Activated CD4-positive, CD25-positive, alpha-beta regulatory T cell treated with anti-CD3 and anti-CD28 coated beads, Interleukin-2, amount 50 U/mL, for 16 hours (primary cell): ENCODE data around the gene KIAA1958.

ENCODE experiments used
- DNase-seq: peaks from one replicate; pipeline ENCODE4 v3.0.0-alpha.2; 2020; ENCODE audit warnings: low read depth, low spot score

The KIAA1958 gene, protein sequence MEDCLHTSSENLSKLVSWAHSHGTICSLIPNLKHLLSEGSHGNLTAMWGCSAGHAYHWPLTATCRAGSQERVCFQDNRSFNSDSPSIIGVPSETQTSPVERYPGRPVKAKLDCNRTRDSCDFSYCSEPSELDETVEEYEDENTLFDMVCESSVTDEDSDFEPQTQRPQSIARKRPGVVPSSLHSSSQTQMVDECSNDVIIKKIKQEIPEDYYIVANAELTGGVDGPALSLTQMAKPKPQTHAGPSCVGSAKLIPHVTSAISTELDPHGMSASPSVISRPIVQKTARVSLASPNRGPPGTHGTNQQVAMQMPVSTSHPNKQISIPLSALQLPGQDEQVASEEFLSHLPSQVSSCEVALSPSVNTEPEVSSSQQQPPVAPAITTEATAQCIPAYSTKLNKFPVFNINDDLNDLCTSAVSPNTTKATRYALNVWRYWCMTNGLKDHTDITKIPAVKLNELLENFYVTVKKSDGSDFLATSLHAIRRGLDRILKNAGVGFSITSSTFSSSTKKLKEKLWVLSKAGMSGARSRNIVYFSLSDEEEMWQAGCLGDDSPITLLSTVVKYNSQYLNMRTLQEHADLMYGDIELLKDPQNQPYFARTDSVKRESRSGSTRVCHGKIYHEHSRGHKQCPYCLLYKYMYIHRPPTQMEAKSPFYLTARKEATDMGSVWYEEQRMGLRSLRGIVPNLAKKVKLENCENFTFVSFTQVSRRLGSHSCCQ

DNA sequence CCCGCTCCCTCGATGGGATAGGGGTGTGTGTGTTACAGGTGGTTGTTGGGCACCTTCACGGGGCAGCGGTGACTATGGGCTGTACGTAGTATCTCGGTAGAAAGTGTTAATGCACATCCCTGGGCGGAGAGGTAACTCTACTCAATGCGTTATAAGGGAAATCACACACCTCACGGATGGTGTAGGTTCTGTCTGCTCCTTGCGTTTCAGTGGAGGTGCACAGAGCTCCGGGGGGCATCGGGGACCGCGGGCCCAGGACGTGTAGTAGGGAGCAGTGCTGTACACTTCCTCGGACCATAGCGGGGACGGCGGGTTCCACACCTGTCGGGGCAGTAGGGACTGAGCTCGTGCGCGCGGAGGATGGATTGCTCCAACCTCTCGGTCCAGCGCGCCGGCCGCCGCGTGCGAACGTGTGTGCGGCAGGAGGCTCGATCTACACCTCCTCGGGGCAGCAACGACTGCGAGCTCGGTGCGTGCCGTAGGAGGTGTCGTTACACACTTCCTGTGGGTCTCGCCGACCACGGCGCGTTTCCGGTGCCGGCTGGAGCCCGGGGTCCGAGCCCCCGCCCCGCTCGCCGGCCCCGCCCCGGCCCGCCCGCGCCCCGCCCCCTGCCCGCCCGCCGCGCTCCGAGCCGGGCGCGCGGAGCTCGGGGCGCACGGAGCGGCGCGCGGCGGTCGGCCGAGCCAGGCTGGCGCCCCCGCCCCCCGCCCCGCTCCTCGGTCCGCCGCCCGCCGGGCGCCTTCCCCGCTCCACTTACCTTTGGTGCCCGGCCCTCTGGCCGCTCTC, at the start of gene KIAA1958:
Gene KIAA1958, plus strand, starts transcription at position 607 of the 787 bp plus-strand sequence. CDS start 87,254 bp downstream, outside the sequence.
- DNase-seq, result peak; percentile 51

DNA sequence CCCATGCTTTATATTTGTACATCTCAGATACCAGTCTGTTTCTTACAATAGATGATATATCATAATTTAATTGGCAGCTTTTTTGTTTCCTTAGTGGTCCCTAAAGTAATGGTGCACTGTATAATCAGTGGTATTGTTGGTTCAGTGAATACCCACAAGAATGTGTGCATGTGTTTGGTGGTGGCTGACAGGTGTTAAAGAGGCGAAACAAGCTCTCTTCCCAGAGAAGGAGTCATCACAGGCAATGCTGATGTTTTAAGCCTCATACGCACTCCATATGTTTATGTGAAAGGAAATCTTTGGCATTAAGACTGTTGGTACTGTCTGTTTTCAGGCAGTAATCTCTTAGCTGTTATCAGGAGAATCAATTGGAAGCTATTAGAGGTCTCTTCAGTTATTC, 49.2 kb upstream of the KIAA1958 start:
- DNase-seq, result no peak

DNA sequence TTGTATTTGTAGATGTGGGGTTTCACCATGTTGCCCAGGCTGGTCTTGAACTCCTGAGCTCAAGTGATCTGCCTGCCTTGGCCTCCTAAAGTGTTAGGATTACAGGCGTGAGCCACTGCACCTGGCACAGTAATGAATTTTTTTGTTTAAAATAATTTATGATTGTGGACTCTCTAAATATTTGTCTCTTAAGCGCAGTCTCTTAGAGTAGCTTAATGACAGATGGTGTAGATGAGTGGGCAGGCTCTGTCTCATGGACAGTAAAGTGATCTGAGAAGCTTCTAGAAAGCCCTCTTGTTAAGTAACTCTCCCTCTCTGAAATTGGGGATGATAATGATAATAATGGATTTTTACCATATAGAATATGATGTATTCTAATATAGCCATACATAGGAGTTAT, 47.5 kb upstream of the KIAA1958 start:
- no peak for DNase-seq

DNA sequence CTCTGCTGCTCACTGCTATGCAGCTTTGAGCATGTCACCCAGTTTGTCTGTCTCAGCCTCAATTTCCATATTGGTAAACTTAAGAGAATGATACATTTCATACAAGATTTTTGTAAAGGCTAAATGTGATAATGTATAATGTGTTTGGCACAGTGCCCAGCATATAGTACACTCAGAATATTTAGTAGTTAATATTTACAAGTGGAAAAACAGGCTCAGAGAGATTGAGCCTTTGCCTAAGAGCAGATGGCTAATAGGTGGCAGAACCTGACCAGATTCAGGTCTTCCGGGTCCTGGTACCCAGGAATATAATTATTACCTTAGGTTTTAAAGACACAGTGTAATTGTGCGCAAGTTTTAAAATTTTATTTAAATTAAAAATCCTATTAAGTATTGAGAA, 46.8 kb upstream of the KIAA1958 start:
- DNase-seq, result no peak

DNA sequence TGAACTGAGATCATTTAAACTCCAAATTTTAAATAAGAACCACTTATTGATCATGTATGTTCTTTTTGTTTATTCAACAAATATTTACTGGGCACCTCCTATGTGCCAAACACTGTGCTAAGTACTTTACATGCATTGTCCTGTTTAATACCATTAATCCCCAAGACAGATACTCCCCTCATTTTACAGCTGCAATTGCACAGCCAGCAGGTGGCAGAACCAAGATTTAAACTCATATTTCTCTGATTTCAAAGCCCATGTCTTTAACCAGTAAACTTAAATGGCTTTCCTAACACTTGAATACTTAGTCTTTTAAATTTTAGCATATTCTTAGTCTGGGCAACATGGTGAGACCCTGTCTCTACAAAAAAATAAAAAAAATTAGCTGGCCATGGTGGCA, 43.4 kb upstream of the KIAA1958 start:
- DNase-seq, result no peak

DNA sequence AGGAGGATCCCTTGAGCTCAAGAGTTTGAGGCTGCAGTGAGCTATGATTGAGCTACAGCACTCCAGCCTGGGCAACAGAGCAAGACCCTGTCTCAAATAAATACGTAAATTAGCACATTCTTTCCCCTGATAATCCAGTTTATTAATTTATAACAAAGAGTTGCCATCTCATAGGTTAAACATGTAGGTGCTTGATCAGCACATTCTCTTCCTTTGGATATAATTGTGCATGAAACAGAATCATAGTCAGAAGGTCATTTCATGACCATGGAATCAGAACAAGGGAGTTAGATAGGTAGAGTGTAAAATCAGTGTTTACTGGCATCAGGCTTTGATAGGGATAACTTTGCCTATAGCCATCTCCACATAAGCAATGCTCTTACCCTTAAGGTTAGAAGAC, 43.0 kb upstream of the KIAA1958 start:
- no peak for DNase-seq

DNA sequence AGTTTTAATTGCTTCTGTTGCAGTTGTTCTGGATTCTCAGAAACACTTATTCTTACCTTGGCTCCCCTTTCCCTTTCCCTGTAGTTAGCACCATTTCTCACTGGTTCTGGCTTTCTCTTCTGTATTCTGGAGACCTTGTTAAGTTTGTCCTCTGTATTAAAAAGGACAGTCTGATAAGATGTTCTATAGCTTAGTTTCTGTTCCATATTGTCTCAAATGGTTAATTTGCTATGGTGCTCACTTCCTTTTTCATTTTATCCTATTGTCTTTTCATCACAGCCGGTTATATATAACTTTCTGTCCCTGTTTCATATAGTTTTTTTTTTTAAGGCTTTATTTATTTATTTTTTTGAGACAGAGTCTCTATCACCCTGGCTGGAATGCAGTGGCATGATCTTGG, 41.4 kb upstream of the KIAA1958 start:
- DNase-seq, result no peak

DNA sequence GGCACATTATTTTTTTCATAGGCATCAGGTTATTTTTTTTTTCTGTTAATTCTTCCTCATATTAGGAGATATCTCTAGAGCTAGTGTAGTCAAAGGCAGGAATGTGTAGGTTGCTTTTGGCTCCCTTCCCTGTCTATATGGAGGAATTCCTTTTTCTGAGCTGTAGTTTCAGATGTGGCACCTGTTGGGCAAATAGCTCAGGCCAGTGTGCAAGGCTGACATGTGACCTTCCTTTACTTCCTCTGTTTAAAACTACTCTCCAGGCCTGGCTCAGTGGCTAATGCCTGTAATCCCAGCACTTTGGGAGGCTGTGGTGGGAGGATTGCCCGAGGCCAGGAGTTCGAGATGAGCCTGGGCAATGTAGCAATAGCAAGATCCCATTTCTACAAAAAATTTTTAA, 40.5 kb upstream of the KIAA1958 start:
- DNase-seq, result no peak

DNA sequence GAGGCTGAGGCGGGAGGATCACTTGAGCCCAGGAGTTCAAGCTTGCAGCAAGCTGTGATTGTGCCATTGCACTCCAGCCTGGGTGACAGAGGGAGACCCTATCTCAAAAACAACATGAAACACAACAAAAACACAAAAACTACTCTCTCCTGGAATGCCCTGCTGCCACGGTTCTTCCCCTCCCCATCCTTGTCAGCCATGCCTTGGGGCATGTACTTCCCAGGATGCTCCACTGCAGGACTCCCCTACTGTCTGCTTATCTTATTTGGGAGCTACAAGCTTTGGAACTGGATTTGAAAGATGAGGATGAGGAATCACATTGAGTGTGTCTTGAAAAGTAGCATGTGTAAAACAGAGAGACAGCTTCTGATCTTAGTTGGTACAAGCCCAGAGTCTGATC, 40.1 kb upstream of the KIAA1958 start:
- no peak for DNase-seq

DNA sequence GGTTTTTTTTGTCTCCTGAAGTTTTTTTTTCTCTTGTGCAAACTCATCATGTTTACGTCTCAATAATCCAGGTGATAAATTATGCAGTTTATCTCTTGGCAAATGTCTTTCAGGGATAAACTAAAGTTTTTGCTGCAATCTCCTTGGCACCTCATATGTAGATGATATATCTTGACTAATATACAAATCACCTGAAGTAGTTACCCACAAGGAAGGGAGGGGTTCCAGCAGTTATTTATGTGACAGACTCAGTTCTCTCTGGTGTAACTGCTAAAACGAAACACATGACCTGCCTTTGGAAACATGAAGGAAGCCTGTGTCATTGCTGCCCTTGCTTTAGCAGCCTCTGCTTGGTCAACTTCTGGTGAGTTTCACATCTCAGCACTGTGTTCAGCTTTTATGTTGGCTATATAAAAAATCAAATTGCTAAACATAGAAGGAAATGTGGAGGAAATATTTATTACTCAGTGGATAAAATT, 39.3 kb upstream of the KIAA1958 start:
- no peak for DNase-seq

DNA sequence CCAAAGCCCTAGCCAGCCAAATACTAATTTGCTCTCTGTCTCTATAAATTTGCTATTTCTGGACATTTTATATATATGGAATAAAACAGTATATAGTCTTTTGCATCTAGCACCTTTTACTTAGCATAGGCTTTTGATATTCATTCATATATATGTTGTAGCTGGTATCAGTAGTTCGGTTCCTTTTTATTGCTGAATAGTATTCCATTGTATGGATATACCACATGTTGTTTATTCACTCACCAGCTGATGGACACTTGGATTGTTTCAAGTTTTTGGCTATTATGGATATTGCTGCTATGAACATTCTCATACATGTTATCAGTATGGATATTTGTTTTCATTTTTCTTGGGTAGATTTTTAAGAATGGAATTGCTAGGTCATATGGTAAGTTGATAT, 23.8 kb upstream of the KIAA1958 start:
- DNase-seq, result no peak

DNA sequence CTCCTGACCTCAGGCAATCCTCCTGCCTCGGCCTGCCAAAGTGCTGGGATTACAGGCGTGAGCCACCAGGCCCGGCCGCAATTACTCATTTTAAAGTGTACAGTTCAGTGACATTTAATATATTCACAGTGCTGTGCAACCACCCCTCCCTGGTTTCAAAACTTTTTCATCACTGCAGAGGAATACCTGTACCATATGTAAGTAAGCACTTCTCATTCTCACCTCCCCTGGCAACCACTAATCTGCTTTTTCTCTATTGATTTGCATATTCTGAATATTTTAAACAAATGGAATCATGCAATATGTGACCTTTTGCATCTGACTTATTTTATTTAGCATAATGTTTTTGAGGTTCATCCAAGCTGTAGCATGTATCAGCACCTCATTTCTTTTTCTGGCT, 21.3 kb upstream of the KIAA1958 start:
- DNase-seq, result no peak

DNA sequence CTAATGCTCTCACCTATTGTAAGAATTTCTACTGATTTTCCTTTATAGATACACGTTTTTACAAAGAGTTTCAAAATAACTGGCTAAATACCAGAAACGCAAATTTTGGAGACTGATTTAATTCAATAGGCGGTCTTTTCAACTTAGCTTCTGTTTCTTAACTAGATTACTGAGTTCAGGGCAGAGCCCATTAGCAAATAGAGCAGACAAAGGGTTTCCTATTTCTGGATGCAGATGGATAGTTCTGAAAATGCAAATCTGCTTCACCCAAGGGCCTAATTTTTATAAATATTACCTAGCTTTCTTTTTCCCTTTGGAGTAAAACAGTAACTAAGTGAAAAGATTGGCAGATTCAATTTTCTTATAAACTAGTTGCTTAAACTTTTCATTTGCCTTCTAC, 13.6 kb upstream of the KIAA1958 start:
- DNase-seq, result no peak

DNA sequence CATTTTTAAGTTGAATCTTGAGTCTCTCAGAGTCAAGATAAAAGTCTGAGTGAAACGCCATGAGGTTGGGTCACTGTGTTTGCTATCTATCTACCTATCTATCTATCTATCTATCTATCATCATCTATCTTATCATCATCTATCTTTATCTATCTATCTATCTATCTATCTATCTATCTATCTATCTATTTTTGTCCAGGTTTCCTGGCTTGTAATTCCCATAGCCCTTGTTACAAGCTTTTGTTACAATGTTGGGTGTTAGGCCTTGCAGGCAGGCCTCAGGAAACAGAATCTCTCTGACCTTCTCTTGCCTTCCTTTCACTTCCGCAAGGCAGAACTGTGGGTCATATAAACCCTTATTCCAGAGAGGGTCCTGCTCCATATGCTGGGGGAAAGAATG, 12.6 kb upstream of the KIAA1958 start:
- no peak for DNase-seq

DNA sequence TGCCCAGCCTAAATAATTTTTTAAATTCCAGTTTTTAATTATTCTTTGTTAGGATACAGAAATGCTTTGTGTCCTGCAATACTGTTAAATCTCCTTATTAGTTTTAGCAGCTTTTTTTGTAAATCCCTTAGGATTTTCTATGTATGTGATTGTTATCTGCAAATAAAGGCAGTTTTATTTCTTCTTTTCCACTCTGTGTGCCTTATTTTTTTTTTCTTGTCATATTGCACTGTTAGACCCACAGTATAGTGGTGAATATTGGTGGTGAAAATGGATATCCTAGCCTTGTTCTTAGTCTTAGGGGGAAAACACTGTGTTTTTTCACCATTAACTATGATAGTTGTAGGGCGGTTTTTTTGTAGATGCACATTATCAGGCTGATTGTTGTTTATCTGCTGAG, 11.3 kb upstream of the KIAA1958 start:
- no peak for DNase-seq

DNA sequence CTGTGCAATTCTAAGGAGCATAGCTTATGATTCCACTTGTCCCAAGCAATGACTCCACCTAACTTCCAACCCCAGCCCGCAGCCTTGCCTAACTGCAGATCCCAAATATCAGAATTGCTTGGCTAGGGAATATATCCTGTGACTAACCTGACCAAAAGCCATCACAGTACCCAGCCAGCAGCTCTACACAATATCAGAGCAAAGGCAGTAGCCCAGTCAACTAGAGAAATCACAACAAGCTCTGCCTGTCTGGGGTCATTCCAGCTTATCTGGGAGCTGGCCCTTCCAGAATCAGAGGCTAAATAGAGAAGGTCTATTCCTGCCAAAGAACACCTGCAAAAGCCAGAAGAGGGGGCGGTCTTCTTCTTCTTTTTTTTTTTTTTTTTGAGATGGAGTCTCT, 9.3 kb upstream of the KIAA1958 start:
- DNase-seq, result no peak

DNA sequence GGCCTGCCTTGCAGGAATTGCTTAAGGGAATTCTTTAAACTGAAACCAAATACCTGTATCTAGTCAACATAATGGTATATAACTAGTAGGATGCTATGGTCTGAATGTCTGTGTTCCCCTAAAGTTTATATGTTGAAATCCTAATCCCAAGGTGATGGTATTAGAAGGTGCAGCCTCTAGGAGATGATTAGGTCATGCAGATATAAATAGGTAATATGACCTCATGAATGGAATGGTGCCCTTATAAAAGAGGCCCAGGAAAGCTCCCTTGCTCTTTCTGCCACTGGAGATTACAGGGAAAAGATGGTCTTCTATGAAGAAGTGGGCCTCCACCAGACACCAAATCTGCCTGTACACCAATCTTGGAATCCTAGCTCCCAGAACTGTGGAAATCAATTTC, 7.4 kb upstream of the KIAA1958 start:
- DNase-seq, result no peak

DNA sequence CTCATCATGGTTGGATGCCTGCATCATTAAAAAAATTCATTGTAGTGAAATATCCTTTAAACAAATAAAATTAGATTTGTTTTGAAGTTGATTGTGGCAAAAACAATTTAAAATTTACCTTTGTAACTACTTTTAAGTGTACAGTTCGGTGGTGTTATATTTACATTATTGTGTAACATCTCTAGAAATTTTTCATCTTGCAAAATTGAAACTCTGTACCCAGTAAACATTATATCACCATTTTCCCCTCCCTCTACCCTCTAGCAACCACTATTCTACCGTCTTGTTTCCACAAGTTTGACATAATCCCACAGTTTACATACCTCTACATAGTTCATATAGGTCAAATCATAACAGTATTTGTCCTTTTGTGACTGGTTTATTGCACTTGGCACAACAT, 2.0 kb upstream of the KIAA1958 start:
- no peak for DNase-seq

DNA sequence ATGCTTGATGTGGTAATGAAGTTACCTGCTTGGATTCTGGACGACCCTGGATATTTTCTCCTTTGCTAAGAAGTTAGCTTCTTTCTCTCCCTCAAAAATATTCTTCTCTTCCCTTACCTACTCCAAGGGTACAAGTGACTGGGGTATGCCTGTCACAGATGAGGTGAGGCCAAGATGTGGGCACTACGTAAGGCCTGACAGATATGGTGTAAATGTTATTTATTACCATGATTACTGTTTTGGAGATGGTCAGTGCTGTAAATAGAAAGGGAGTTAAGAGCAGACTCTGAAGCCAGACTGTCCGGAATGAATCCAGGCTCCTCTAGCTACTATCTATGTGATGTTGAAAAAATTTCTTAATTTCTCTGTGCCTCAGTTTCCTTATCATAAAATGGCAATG, 1.1 kb upstream of the KIAA1958 start:
- no peak for DNase-seq

DNA sequence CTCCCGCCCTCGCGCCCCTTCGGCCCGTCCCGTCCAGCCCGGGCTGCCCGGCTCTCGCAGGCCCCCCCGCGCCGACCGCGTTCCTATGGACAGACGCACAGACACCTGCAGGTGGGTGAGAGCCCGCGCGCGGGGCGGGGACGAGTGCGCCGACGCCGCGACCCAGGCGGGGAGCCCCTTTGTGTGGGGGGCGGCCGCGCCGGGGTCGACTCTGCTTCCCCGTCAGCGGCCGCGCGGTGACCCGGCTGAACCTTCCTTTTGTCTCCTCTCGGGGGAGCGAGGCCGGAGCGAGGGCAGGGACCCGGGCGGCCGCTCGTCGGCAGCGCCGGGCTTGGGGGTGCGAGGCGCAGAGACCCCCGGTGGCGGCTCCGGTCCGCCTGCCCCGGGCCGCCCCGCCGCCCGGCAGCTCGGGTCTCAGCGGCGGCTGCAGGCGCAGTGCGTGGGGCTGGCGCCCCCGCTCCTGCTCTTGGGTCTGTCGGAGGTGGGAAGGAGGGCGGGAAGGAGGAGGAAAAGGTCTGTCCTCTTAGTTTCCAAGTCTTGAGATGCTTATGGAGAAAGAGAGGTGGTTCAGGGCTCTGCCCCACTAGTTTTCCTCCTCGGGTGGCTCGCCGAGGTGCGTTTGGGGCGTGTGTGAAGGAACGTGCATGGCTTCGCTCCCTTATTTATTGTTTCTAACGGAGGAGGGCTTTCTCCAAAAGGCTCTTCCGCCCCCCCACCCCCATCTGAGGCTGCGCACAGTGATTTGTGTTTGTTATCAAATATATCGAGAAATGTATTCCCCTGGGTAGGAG, 576 bp downstream of the KIAA1958 start:
- DNase-seq, result peak; percentile 10

DNA sequence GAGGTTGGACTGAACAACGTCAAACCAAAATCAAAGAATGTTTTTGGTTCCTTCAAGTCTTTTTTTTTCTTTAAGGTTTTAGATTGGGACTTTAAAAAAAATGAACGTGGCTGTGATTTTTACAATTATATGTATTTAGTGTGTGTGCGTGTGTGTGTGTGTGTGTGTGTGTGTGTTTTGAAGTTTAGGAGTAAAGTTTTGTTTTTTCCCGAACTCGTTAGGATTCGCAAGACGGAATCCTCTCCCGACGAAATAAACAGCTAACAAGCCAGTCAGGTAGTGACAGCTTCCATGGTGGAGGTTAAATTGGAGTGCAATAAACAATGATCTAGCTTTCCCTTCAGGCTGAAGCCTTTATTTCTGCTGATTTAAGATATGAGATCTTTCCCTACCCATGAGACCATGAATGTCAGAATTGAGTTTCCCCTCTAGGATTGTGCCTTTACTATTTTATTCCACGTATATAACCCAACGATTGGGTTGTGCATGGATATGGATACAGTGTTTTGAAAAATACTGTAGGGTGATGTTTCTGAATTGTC, 1.2 kb downstream of the KIAA1958 start:
- no peak for DNase-seq
